Breast epithelium (tissue), 4 donors: ENCODE results near the gene KCNQ1OT1. TPM values are rescaled to one million over a fixed set of nuclear protein-coding genes. Genes with fewer than 3 reads are reported as not detected.

Experiments used
- DNase-seq, 2 donors: peaks; one replicate each; pipeline ENCODE4 v3.0.0-alpha.2; 2019; ENCODE audit warnings: low spot score in 2 of 2
- H3K27ac ChIP-seq, 2 donors: fragments of 200-600 bp; sonication (generic) in 1 of 2; one replicate each; pipeline ENCODE4 v1.5.1; 2016 to 2019; ENCODE audit warnings: mild to moderate bottlenecking in 1 of 2
- H3K27me3 ChIP-seq, 2 donors: fragments of 200-600 bp; sonication (generic) in 1 of 2; one replicate each; pipeline versions ENCODE4 v1.5.1 to v1.6.0; 2017 to 2019; ENCODE audit warnings: control low read depth in 1 of 2, mild to moderate bottlenecking in 1 of 2
- H3K36me3 ChIP-seq: fragments of 200-600 bp; one replicate; pipeline ENCODE4 v1.5.1; 2019
- H3K4me1 ChIP-seq, 2 donors: fragments of 200-600 bp; sonication (generic); one replicate each; pipeline ENCODE4 v1.5.1; 2016 to 2019; ENCODE audit warnings: control low read depth in 1 of 2
- H3K4me3 ChIP-seq, 3 donors: fragments of 200-600 bp; sonication (generic); 1 replicate in 2 of 3; 2 replicates in 1 of 3; pipeline ENCODE4 v1.5.1; 2016 to 2019; ENCODE audit warnings: mild to moderate bottlenecking in 3 of 3, moderate library complexity in 2 of 3
- H3K9me3 ChIP-seq, 2 donors: fragments of 200-600 bp; sonication (generic) in 1 of 2; one replicate each; pipeline ENCODE4 v1.5.1; 2016 to 2019; ENCODE audit warnings: control low read depth in 1 of 2
- POLR2A ChIP-seq: fragments of 450-650 bp; IDR thresholded peaks from one replicate; pipeline ENCODE4 v1.6.1; 2016; ENCODE audit warnings: antibody characterized with exemption, mild to moderate bottlenecking, moderate library complexity
- POLR2AphosphoS5 ChIP-seq, 3 donors: sonication (generic); formaldehyde crosslinking; IDR thresholded peaks; one replicate each; pipeline ENCODE4 v1.6.1; 2017; ENCODE audit warnings: antibody characterized with exemption in 3 of 3
- intact Hi-C: fragments of 100-400 bp; cut with DNase I; formaldehyde crosslinking; loops from one replicate; pipeline ENCODE4 v1.15.1; 2023; ENCODE audit warnings: low total_unique reads
- total RNA-seq, 3 donors: library from RNA; depleted of rRNA; stranded (reverse); fragments of >200 nt; gene quantifications; one replicate each; pipeline ENCODE4 v1.1.0, GENCODE V29; 2016
- TF ChIP-seq, protein P1 (sequence below), 3 donors: fragments of 450-650 bp; IDR thresholded peaks; one replicate each; pipeline ENCODE4 v1.5.1; 2016 to 2017; ENCODE audit warnings: antibody characterized with exemption in 3 of 3, mild to moderate bottlenecking in 3 of 3, moderate library complexity in 3 of 3

Gene KCNQ1OT1
- total RNA-seq, 3 donors from 2014 or later: 2.1 to 5.3 (median 3.6) TPM

DNA sequence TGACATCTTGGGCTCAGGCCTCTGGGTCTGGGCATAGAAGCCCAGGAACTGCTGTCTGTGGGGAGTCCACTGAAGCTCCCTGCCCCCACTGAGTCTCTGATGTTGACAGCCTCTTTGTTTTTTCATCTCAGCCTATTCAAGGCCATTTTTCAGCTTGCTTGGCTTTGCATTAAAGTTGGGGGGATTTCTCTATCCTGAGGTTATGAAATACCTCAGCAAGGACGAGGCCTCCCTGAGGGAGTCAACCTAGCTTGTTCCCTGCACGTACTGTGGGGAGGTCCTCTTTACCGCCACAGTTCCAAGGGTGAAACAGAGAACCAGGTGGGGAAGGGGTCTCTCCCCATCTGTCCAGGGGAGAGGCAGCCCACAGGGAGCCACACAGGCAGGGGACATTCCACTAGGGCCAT, 8.4 kb downstream of the KCNQ1OT1 start:
- no peaks in the 10 kb centered on the region for H3K4me1 ChIP-seq
- H3K4me3 ChIP-seq: no peak overlapping the region
- no peak overlapping the region for H3K27ac ChIP-seq
- peak in 1 of 2 donors; percentile 10 for DNase-seq
- no peak for TF ChIP-seq POLR2A
- no peak for TF ChIP-seq POLR2AphosphoS5 (IDR thresholded peaks at IDR 0.05)
- TF ChIP-seq, protein P1, sequence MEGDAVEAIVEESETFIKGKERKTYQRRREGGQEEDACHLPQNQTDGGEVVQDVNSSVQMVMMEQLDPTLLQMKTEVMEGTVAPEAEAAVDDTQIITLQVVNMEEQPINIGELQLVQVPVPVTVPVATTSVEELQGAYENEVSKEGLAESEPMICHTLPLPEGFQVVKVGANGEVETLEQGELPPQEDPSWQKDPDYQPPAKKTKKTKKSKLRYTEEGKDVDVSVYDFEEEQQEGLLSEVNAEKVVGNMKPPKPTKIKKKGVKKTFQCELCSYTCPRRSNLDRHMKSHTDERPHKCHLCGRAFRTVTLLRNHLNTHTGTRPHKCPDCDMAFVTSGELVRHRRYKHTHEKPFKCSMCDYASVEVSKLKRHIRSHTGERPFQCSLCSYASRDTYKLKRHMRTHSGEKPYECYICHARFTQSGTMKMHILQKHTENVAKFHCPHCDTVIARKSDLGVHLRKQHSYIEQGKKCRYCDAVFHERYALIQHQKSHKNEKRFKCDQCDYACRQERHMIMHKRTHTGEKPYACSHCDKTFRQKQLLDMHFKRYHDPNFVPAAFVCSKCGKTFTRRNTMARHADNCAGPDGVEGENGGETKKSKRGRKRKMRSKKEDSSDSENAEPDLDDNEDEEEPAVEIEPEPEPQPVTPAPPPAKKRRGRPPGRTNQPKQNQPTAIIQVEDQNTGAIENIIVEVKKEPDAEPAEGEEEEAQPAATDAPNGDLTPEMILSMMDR (IDR thresholded peaks at IDR 0.05): no peak
- no peaks in the 10 kb centered on the region for H3K27me3 ChIP-seq
- intact Hi-C loops: no loop called here
- no peaks in the 10 kb centered on the region for H3K9me3 ChIP-seq
- no peaks in the 10 kb centered on the region for H3K36me3 ChIP-seq

DNA sequence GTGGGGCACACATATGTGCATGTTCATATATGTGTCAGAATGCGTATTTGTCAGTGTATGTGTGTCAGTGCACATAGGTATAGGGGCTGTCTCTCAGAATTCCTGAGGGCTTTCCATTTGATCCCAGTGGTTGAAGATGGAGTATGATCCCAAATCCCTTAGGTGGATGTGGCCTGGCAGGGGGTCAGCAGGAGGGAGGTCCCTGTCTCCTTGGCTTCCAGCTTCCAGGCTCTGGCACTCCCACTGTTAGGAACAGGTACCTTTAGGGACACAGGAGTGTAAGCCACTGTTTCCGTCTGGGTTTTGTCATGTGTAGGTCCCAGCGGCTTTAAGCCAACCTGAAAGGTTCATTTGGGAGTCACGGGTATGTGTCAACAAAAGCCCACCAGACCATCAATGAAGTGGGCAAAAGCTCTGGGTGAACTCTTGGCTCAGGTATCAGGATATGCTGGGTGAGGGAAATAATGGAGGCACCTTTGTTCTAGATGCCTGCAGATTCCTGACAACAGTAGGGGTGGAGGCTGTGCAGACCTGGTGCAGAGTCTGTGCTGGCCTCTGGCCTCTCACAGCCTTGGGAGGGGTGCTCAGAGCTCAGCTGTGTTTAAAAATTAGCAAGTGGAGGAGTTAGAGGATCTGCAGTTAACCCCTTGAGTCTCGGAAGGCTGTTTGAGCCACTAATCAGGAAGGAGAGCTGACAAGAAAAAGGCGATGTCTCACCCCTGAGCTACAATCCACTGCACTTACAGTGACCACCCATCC, 9.0 kb downstream of the KCNQ1OT1 start:
- Histone ChIP-seq H3K9me3 (no peaks in the 10 kb centered on the region), H3K27me3 (no peaks in the 10 kb centered on the region), H3K4me1 (no peaks in the 10 kb centered on the region), H3K36me3 (no peaks in the 10 kb centered on the region), H3K27ac (no peak overlapping the region), H3K4me3 (no peak overlapping the region)
- peak in 1 of 2 donors; percentile 17 for DNase-seq
- intact Hi-C loops: no loop called here
- TF ChIP-seq, protein P1 (IDR thresholded peaks at IDR 0.05): no peak
- no peak for TF ChIP-seq POLR2AphosphoS5 (IDR thresholded peaks at IDR 0.05)
- no peak for TF ChIP-seq POLR2A

DNA sequence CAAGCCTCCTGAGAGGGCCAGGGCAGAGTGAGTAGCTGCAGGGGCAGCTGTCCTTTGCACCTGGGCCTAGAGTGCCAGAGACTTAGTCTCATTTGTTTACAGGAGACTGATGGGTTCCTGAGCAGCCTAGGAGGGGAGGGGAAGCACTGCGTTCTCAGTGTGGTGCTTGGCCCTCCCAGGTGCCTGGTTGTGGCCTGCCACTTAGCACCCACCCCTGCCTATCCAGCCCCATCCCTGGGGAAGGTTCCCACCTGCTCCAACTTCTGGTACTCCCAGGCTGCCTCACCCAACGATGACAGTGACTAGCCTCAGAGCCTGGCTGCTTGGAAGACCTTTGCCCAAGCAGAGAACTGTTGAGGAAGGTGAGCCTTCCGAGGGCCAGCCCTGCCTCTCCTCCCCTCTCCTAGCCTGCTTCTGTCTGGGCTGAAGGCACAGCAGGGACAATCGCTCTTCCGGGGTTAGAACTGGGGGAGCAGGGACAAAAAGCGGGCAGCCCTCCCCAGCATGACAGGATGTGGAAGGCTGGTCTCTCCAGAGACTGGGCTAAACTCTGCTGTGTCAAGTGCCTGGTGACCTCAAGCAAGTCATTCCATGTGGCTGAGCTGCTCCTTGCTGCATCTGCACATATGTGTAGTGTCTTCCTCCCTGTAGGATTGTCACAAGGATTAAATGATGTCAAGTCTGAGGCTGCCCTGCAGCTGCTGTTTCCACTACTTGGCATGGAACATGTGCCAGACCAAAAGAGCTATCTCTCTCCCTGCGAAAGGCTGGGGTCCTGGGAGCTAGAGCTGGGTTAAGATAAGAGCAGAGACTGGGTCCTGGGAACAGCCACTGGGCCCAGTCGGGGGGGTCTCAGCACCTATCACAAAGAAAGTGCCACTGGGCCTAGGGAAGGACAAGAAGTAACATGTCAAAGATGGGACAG, 9.9 kb downstream of the KCNQ1OT1 start:
- Histone ChIP-seq H3K9me3 (no peaks in the 10 kb centered on the region), H3K4me1 (no peaks in the 10 kb centered on the region), H3K4me3 (no peak overlapping the region), H3K27me3 (no peaks in the 10 kb centered on the region), H3K27ac (no peak overlapping the region), H3K36me3 (no peaks in the 10 kb centered on the region)
- TF ChIP-seq, protein P1 (IDR thresholded peaks at IDR 0.05): no peak
- TF ChIP-seq POLR2A (no peak), POLR2AphosphoS5 (IDR thresholded peaks at IDR 0.05) (no peak)
- intact Hi-C loops: no loop called here
- peak in 1 of 2 donors; percentile 28 for DNase-seq

DNA sequence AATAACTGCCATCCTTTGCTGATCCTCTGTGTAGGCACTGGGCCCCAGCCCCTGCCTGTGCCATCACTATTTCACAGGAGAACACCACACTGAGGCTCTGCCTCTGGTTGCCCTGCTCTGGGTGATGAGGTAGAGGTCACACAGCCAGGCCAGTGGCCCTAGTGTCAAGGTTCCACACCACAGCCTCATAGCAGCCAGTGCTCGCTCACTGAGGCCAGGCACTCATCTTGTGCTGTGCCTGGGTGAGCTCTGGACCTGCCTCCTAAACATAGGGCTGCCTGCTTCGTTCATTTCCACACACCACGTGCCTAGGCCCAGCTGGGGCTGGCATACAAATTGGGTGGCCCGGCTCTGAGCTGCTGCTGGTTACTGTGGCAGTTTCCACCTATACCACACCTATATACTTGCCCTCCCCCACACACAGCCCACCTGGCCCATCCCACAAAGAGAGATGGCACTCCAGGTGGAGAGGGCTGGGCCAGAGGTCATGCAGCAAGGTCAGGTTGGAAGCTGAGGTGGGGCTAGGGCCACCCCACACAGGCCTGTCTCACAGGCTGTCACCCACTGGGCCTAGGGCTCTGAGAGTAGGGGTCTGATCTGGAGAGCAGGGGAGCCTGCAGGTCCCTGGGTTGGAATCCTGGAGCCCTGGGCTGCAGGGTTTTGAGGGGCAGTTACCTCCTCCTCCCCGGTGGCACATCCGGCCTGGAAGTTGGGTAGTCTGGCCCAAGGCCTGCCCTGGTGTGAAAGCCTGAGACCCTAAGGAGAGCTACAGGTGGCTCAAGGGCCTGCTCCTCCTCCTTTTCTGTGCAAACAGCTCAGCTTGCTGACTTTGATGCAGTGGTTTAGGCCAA, 11.2 kb downstream of the KCNQ1OT1 start:
- TF ChIP-seq, protein P1 (IDR thresholded peaks at IDR 0.05): no peak
- TF ChIP-seq POLR2A (no peak), POLR2AphosphoS5 (IDR thresholded peaks at IDR 0.05) (no peak)
- no peaks in the 10 kb centered on the region for H3K9me3 ChIP-seq
- no peaks in the 10 kb centered on the region for H3K4me1 ChIP-seq
- intact Hi-C loops: no loop called here
- no peak overlapping the region for H3K4me3 ChIP-seq
- H3K27me3 ChIP-seq: no peaks in the 10 kb centered on the region
- no peaks in the 10 kb centered on the region for H3K36me3 ChIP-seq
- DNase-seq: peak in 1 of 2 donors; percentile 37
- H3K27ac ChIP-seq: no peak overlapping the region
